PC-9 (cell line): Measurements from ENCODE around the gene CCDC146.

Source experiments
- CTCF ChIP-seq: fragments of 200-600 bp; sonication (generic); conservative IDR thresholded peaks from 2 replicates; pipeline ENCODE4 v1.6.1; 2017; ENCODE audit warnings: mixed run types, antibody characterized with exemption, mild to moderate bottlenecking, moderate library complexity
- EZH2 ChIP-seq: fragments of 200-600 bp; sonication (generic); IDR thresholded peaks from 2 replicates; pipeline ENCODE4 v1.8.0; 2017; ENCODE audit warnings: antibody characterized with exemption, low read depth

DNA sequence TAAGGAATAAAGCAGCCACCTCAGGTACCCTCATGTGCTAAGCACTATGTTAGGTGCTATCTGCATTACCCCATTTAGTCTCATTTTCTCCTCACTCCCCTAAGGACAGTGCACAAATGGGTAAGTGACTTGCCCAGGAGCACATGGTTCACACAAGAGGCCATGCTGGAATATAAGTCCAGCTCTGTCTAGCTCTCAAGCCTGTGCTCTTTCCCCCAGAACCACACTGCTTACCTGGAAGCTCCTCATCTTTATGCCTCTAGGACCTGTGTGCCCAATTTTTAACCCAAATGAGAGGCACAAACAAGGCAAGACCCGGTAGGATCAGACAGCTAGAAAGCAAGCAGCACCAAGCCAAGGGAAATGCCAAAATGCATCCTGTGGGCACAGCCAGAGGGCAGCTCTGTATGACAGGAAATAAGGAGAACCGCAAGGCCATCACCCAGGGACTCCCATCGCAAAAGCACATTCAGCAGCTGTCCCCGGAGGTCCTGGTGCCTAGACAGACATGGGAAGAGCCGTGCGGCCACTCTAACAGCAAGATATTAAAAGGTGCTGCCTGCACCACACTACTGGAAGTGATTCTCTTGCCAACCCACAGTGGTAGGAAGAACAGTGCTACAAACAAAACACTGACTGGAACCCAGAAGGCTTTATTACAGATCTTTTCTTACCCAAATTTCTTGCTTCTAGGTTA lies 205.7 kb downstream of the CCDC146 start:
- TF ChIP-seq CTCF (no peak), EZH2 (no peak)
